Smooth muscle cell of the brain vasculature (primary cell): ENCODE measurements around the gene SCN2A.

Source experiments
- DNase-seq: peaks from one replicate; pipeline ENCODE4 v3.0.0-alpha.2; 2012; ENCODE audit warnings: low read depth, low spot score

Gene SCN2A

DNA sequence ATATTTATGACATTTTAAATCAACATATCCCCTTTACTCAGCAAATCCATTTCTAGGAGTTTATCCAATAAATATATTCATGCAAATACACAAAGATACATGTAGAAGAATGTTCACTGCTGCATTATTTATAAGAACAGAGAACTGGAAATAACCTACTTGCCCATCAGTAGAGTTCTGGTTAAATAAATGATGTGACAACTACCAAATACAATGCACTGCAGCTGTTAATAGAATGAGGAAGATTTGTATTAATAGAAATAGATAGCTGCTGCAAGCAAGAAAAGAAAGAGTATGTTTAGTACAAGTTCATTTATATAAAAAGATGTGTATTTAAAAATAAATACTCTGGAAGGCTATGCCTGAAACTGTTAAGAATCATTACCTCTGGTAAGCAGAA, 181.0 kb downstream of the SCN2A start:
- DNase-seq: no peak

GRCh38 chr2:165423081-165423480, 183.9 kb downstream of the SCN2A start:
- no peak for DNase-seq

- DNase-seq: no peak
Measured at GRCh38 chr2:165425556-165425955, 186.3 kb downstream of the SCN2A start.

- DNase-seq: no peak
Measured at GRCh38 chr2:165427686-165428085, 188.5 kb downstream of the SCN2A start.

- DNase-seq: no peak
Measured at GRCh38 chr2:165428926-165429325, 189.7 kb downstream of the SCN2A start.

GRCh38 chr2:165431014-165431413, 191.8 kb downstream of the SCN2A start:
- DNase-seq: no peak

DNA sequence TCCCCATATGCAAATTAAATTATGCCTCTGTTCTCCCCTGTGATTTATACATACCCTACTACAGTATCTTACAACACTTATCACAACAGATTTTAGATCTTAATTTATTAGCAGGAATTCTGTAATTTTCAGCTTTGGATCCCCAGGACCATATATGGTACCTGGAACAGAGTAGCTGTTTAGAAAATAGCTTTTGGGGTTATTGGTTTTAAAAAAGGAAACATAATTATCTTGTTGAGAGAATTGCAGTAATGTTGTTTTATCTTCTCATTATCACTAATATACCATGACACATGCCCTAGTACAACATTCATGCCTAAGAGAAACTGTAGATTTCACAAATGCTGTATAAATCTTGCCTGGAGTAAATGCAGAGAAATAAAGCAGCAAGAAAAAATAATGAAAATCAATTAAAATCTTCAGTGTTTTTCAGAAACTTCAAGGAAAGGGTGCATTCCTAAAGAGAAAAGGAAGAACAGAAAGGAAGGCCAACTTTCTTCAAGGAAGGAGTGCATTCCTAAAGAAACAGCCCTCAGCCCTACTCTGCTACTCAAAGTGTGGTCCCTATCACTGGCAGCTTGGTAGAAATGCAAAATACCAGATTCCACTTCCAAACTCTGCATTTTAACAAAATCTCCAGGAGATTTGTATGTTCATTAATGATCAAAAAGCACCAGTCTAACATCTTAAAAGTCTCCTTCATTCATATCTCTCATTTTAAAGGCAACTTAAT, 193.2 kb downstream of the SCN2A start:
- no peak for DNase-seq

- no peak for DNase-seq
Measured at GRCh38 chr2:165434865-165435496, 195.8 kb downstream of the SCN2A start.

DNA sequence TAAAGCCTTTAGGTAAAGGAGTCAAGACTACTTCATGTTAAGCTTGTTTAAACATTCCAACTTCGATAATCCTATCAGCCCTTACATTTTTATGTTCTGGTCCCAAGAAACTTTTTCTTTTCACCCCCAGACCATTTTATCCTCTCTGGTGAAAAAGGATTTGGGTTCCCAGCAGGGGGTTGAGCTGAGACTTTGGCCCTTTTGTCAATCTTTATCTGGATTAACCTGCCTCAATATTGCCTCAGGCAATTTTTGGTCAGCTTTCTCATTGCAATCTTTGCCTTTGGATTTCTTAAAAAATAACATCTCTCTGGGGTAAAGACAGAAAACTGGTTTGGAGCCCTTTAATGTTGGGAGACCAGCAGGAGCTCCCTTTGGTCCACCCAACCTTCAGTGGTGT, 196.4 kb downstream of the SCN2A start:
- DNase-seq: no peak

- no peak for DNase-seq
Measured at GRCh38 chr2:165436559-165436958, 197.3 kb downstream of the SCN2A start.

GRCh38 chr2:165440367-165440766, 201.2 kb downstream of the SCN2A start:
- DNase-seq: peak; percentile 64
